Spleen (tissue), 11 donors: ENCODE results near the gene FNTB. TPM values are rescaled to one million over a fixed set of nuclear protein-coding genes. Genes with fewer than 3 reads are reported as not detected.

Source experiments
- DNase-seq: peaks from one replicate; pipeline ENCODE4 v3.0.0-alpha.2; 2020
- H3K27ac ChIP-seq, 8 donors: fragments of 200-600 bp; sonication (generic) in 7 of 8; 1 replicate in 4 of 8; 2 replicates in 4 of 8; pipeline versions ENCODE4 v1.5.0 to v1.8.0; 2016 to 2021; ENCODE audit warnings: inconsistent platforms in 4 of 8, mild to moderate bottlenecking in 4 of 8, moderate library complexity in 1 of 8
- H3K27me3 ChIP-seq, 7 donors: fragments of 200-600 bp; sonication (generic) in 6 of 7; replicated peaks in 1 of 7; 1 replicate in 4 of 7; 2 replicates in 3 of 7; pipeline versions ENCODE4 v1.5.0 to v1.8.0; 2016 to 2021; ENCODE audit warnings: inconsistent platforms in 3 of 7, mild to moderate bottlenecking in 1 of 7
- H3K36me3 ChIP-seq, 6 donors: fragments of 200-600 bp; sonication (generic) in 5 of 6; 1 replicate in 4 of 6; 2 replicates in 2 of 6; pipeline versions ENCODE4 v1.5.0 to v1.8.0; 2016 to 2021; ENCODE audit warnings: inconsistent platforms in 2 of 6
- H3K4me1 ChIP-seq, 6 donors: fragments of 200-600 bp; sonication (generic) in 5 of 6; 1 replicate in 3 of 6; 2 replicates in 3 of 6; pipeline versions ENCODE4 v1.5.0 to v1.8.0; 2016 to 2021; ENCODE audit warnings: inconsistent platforms in 3 of 6
- H3K4me3 ChIP-seq, 8 donors: fragments of 200-600 bp; sonication (generic) in 7 of 8; 1 replicate in 4 of 8; 2 replicates in 4 of 8; pipeline versions ENCODE4 v1.5.0 to v1.8.0; 2016 to 2021; ENCODE audit warnings: inconsistent platforms in 4 of 8, mild to moderate bottlenecking in 4 of 8, moderate library complexity in 2 of 8
- H3K9me3 ChIP-seq, 8 donors: fragments of 200-600 bp; sonication (generic) in 7 of 8; 1 replicate in 4 of 8; 2 replicates in 4 of 8; pipeline versions ENCODE4 v1.5.0 to v1.8.0; 2016 to 2021; ENCODE audit warnings: inconsistent platforms in 4 of 8
- POLR2A ChIP-seq, 3 donors: fragments of 450-650 bp; IDR thresholded peaks; one replicate each; pipeline ENCODE4 v1.5.1; 2017; ENCODE audit warnings: antibody characterized with exemption in 3 of 3, mild to moderate bottlenecking in 1 of 3
- POLR2AphosphoS5 ChIP-seq, 3 donors: sonication (generic); formaldehyde crosslinking; IDR thresholded peaks; one replicate each; pipeline ENCODE4 v1.5.1; 2017; ENCODE audit warnings: antibody characterized with exemption in 3 of 3
- WGBS, 5 donors: extraction: QIAGEN DNeasy Blood & Tissue Kit in 3 of 5; methylation state at CpG; one replicate each; pipeline versions ENCODE4 v1.1.5 to v1.1.7; 2013 to 2018; 5-methylcytosine and 5-hydroxymethylcytosine counted together
- intact Hi-C: fragments of 100-400 bp; cut with DNase I; formaldehyde crosslinking; loops from one replicate; pipeline ENCODE4 v1.15.0; 2023; ENCODE audit warnings: low total_unique reads
- polyA plus RNA-seq, 3 donors: library from polyadenylated mRNA; stranded (reverse); fragments of 200-250 nt; gene quantifications; one replicate each; pipeline ENCODE4 v1.2.1, GENCODE V29; 2013
- total RNA-seq, 7 donors: library from RNA; depleted of rRNA in 3 of 7; stranded (reverse); fragments of >200 nt in 3 of 7; fragmentation: NEBNext Ultra II Directional in 4 of 7; extraction: Animal tissue kit (Norgen Biotek cat#: 25700) in 4 of 7; gene quantifications; one replicate each; pipeline versions ENCODE4 v1.1.0 to v1.2.1, GENCODE V29; 2016 to 2021
- TF ChIP-seq, protein P1 (sequence below), 11 experiments: fragments of 200-600 bp in 7 of 11; fragments of 450-650 bp in 4 of 11; sonication (generic) in 4 of 11; IDR thresholded peaks in 8 of 11; conservative IDR thresholded peaks in 3 of 11; 1 replicate in 7 of 11; 2 replicates in 4 of 11; pipeline versions ENCODE4 v1.4.0 to v1.8.0; 2016 to 2021; ENCODE audit warnings: antibody characterized with exemption in 11 of 11, inconsistent platforms in 4 of 11, mild to moderate bottlenecking in 1 of 11
- donor health status: healthy with polysubstance abuse.
- donor health status: DM: no; HTN: no; CAD: no; lungs with moderate emphysema.
- donor health status: DM: no; HTN: no; CAD: no.
- donor health status: Bipolar disorder and iron deficiency.
- donor health status: healthy.
- donor health status: DM: no; HTN: no; CAD: no.
- donor health status: DM: yes; HTN: yes; CAD: no.

The FNTB gene
- total and polyA plus RNA-seq, 10 donors = 4.7 to 17.0 (median 10.0) TPM

DNA sequence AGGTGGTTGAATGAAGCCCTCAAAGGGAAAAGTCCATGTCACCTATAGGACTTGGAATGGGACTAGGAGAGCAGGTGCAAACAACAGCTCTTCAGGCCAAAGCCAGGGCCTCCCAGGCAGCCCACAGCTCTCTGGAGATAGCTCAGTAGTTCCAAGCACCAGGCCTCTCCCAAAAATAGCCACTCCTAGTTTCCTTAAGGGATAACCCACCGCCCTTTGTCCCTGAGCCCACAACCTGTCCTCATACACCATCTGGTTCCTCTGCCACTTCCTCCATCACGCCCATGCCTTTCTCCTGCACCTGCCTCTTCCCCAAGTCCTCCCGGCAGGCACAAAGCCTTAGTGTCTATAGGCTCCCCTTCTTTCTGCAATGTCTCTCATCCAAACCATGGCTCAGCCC lies 16.7 kb upstream of the FNTB start:
- Histone ChIP-seq H3K4me3 (no peak overlapping the region), H3K9me3 (no peaks in the 10 kb centered on the region), H3K27ac (no peak overlapping the region), H3K4me1 (peaks cover 0 to 33% (median 15%) of the 10 kb centered on the region in 6 donors), H3K36me3 (no peaks in the 10 kb centered on the region), H3K27me3 (peaks cover 0 to 28% (median 7%) of the 10 kb centered on the region in 7 donors)
- intact Hi-C loops = no loop called here
- TF ChIP-seq, protein P1, sequence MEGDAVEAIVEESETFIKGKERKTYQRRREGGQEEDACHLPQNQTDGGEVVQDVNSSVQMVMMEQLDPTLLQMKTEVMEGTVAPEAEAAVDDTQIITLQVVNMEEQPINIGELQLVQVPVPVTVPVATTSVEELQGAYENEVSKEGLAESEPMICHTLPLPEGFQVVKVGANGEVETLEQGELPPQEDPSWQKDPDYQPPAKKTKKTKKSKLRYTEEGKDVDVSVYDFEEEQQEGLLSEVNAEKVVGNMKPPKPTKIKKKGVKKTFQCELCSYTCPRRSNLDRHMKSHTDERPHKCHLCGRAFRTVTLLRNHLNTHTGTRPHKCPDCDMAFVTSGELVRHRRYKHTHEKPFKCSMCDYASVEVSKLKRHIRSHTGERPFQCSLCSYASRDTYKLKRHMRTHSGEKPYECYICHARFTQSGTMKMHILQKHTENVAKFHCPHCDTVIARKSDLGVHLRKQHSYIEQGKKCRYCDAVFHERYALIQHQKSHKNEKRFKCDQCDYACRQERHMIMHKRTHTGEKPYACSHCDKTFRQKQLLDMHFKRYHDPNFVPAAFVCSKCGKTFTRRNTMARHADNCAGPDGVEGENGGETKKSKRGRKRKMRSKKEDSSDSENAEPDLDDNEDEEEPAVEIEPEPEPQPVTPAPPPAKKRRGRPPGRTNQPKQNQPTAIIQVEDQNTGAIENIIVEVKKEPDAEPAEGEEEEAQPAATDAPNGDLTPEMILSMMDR (IDR thresholded peaks at IDR 0.05 in 8 of 11, conservative IDR thresholded peaks at IDR 0.05 in 3 of 11) = no peak
- TF ChIP-seq POLR2A (IDR thresholded peaks at IDR 0.05) (no peak), POLR2AphosphoS5 (IDR thresholded peaks at IDR 0.05) (no peak)
- DNase-seq = no peak
- 23 to 43% (median 36%) methylated on average over 3 of the region's 3 CpGs for WGBS, 5 donors

DNA sequence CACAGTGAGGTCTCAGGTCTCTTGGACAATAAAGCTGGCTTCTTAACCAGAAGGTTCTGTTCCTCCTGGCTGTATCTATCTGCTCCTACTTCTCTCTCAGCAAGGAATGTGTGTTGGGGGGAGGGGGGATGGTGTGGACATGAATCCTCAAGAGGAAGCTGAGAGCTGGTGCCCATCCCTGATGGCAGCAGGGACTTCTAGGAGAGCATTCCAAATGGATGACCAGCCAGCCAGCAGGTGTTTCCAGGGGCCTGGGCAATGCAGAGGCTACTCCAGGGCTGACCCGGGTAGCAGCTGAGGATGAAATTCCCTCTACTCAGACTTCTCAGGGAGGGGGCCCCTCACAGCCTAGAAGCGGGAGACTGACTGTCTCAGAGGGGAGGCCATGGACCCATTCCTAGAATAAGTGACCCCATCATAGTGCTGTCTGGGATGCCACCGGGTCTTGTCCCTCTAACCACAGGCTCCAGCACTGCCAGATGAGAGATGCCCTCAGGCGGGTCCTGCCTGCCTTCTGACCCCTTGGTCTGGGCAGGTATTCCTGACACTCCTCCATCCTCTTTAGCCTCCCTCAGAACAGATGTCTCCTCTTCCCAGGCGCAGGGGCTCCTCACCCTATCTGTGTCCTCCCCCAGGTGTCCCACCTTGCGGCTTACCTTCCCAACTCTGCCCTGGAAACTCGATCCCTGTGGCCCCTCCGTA lies 15.8 kb upstream of the FNTB start:
- DNase-seq = no peak
- no peaks in the 10 kb centered on the region for H3K9me3 ChIP-seq
- intact Hi-C loops = no loop called here
- H3K36me3 ChIP-seq = no peaks in the 10 kb centered on the region
- TF ChIP-seq POLR2AphosphoS5 (IDR thresholded peaks at IDR 0.05) (no peak), POLR2A (IDR thresholded peaks at IDR 0.05) (no peak)
- TF ChIP-seq, protein P1 (IDR thresholded peaks at IDR 0.05 in 8 of 11, conservative IDR thresholded peaks at IDR 0.05 in 3 of 11) = no peak
- peak overlapping the region in 5 of 8 donors; percentile 42 to 79 (median 57) for H3K4me3 ChIP-seq
- no peak overlapping the region for H3K27ac ChIP-seq
- H3K27me3 ChIP-seq = peaks cover 0 to 28% (median 7%) of the 10 kb centered on the region in 7 donors
- 56 to 73% (median 71%) methylated on average over 8 of the region's 8 CpGs for WGBS, 5 donors
- peaks cover 0 to 26% (median 15%) of the 10 kb centered on the region in 6 donors for H3K4me1 ChIP-seq

DNA sequence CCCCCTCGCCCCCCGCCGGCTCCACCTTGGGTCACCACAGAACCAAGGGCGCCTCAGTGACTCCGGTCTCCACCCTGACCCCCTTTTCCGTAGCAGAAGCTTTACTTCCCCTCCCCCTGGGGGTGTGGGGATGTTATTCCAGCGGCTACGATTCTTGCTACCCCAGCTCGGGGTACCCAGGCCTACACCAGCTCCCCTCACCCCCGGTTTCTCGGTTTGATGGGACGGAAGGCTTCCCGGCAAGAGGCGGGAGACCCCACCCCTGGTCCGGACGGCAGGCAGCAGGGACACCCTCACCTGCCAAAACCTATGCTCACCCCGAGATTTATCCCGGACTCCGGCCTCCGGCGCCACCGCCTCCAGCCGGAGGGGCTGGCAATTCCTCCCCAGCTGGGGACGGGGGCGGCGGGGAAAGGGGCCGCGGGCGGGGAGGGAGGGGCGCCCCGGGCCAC lies 15.2 kb upstream of the FNTB start:
- TF ChIP-seq POLR2AphosphoS5 (IDR thresholded peaks at IDR 0.05) (no peak), POLR2A (IDR thresholded peaks at IDR 0.05) (no peak)
- TF ChIP-seq, protein P1 (IDR thresholded peaks at IDR 0.05 in 8 of 11, conservative IDR thresholded peaks at IDR 0.05 in 3 of 11) = no peak
- Histone ChIP-seq H3K36me3 (no peaks in the 10 kb centered on the region), H3K27ac (no peak overlapping the region), H3K4me3 (peak overlapping the region; percentile 42 to 79 (median 52)), H3K4me1 (peaks cover 0 to 24% (median 15%) of the 10 kb centered on the region in 6 donors), H3K9me3 (no peaks in the 10 kb centered on the region), H3K27me3 (peaks cover 0 to 28% (median 7%) of the 10 kb centered on the region in 7 donors)
- 3 to 9% (median 5%) methylated on average over 24 to 31 of the region's 31 CpGs for WGBS, 5 donors
- intact Hi-C loops = no loop called here
- no peak for DNase-seq
